Activated naive CD8-positive, alpha-beta T cell (primary cell): Measurements from ENCODE around the gene MSANTD1.

Experiments used
- H3K27ac Mint-ChIP-seq: one replicate; pipeline ENCODE4 v1.8.0; 2021; ENCODE audit warnings: mixed read lengths
- H3K27me3 Mint-ChIP-seq: one replicate; pipeline ENCODE4 v1.8.0; 2021; ENCODE audit warnings: mixed read lengths
- H3K36me3 Mint-ChIP-seq: one replicate; pipeline ENCODE4 v1.8.0; 2021; ENCODE audit warnings: mixed read lengths
- H3K4me1 Mint-ChIP-seq: one replicate; pipeline ENCODE4 v1.8.0; 2021; ENCODE audit warnings: low read depth, mixed read lengths
- H3K4me3 Mint-ChIP-seq: one replicate; pipeline ENCODE4 v1.8.0; 2021; ENCODE audit warnings: mild to moderate bottlenecking, mixed read lengths
- H3K9me3 Mint-ChIP-seq: one replicate; pipeline ENCODE4 v1.8.0; 2021; ENCODE audit warnings: low read depth, mixed read lengths

Gene MSANTD1

DNA sequence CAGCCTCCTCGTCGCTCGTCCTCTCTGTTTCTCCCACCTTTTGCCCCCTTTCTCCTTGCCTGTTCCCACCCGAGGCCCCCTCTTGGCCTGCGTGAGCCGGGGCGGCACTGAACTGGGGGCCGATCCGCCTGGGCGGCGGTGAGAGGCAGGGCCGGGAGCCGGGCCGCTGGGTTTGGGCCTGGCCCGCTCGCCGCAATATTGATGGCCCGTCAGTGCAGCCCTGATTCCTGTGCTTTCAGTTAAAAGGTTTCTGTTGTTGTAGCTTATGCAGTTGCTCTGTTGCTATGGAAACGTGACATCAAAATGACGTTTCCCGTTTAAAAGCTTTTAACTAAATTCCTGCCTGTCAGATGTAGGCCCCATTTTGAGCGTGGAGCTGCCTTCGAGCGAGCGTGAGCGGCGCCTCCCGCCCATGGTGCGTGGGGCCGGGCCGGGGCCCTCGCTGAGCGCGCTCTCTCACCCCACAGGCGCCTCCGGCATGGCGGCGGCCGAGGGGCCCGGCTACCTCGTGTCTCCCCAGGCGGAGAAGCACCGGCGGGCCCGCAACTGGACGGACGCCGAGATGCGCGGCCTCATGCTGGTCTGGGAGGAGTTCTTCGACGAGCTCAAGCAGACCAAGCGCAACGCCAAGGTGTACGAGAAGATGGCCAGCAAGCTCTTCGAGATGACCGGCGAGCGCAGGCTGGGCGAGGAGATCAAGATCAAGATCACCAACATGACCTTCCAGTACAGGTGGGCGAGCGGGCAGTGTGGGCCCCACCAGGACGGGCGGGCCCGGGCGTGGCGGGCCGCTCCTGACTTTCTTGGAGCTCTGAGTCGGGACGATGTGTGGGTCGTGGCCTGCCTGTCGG lies at the start of gene MSANTD1:
MSANTD1 (plus strand) TSS at position 349 of the 851 bp plus-strand sequence; CDS start at position 413, 64 bp downstream.
- Mint-ChIP-seq H3K27me3 (no peaks in the 10 kb centered on the region), H3K9me3 (no peaks in the 10 kb centered on the region), H3K4me1 (no peaks in the 10 kb centered on the region), H3K4me3 (no peak within 1 kb of the TSS), H3K36me3 (no peaks in the 10 kb centered on the region), H3K27ac (no peak within 1 kb of the TSS)

DNA sequence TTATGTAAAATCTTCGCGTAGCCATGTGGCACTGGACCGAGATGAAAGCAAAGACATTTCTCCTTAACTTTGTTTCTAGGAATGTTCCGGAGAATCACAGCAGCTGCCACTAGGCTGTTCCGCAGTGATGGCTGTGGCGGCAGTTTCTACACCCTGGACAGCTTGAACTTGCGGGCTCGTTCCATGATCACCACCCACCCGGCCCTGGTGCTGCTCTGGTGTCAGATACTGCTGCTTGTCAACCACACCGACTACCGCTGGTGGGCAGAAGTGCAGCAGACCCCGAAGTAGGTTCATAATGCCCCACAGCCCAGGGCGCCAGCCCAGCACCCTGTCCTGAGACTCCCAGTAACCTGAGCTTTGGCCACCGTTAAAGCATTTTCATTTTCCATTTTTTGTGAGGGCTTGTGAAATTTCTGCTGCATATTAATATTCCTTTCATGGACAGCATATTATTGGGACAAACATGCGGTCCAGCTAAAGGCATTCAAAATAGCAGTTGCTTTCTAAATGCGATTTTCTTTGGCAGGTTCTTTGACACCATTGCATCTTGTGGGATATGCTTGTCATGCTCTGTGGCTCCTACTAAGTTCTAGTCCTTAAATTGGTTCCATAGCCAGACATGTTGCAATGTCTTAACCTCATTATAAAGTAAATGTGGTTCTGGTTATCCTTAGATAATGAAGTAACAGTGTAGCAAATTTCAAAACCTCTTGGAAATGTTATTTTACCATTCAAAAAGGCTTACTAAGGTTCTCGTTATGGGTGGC lies 49.1 kb upstream of the MSANTD1 start:
- no peak overlapping the region for H3K27ac Mint-ChIP-seq
- H3K4me3 Mint-ChIP-seq, result no peak overlapping the region
- peaks cover 67% of the 10 kb centered on the region for H3K4me1 Mint-ChIP-seq
- H3K9me3 Mint-ChIP-seq, result no peaks in the 10 kb centered on the region
- no peaks in the 10 kb centered on the region for H3K36me3 Mint-ChIP-seq
- no peaks in the 10 kb centered on the region for H3K27me3 Mint-ChIP-seq

DNA sequence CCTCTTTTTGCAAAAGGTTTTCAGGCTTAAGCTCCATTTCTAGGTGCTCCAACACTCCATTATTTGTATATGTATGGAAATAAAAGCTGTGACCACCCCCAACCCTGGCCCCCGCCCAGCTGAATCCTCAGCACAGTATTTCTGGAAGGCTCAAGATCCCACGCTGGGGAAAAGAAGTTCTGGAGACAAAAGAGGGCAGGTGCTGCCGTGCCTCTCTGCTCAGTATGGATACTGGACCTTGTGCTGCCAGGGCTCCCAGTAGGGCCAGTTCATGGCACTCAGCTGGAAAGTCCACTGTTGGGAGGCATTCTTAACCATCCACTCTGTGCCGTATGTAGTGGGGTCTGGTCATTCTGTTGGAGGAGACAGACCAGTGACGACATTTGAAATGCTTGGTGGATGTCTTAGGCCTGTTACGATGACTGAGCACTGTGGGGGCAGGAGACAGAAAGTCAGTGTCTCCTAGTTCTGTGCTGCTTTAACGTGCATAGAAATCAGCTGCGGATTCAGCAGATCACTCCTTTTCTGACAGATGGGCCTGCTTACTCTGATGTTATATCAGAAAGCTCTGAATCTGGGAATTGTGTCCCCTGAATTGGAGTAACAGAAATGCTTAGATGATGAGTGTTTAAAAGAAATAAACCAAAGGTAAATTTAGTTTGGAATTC lies 48.4 kb upstream of the MSANTD1 start:
- Mint-ChIP-seq H3K36me3 (no peaks in the 10 kb centered on the region), H3K4me1 (peaks cover 60% of the 10 kb centered on the region), H3K9me3 (no peaks in the 10 kb centered on the region), H3K27ac (no peak overlapping the region), H3K27me3 (no peaks in the 10 kb centered on the region), H3K4me3 (no peak overlapping the region)

DNA sequence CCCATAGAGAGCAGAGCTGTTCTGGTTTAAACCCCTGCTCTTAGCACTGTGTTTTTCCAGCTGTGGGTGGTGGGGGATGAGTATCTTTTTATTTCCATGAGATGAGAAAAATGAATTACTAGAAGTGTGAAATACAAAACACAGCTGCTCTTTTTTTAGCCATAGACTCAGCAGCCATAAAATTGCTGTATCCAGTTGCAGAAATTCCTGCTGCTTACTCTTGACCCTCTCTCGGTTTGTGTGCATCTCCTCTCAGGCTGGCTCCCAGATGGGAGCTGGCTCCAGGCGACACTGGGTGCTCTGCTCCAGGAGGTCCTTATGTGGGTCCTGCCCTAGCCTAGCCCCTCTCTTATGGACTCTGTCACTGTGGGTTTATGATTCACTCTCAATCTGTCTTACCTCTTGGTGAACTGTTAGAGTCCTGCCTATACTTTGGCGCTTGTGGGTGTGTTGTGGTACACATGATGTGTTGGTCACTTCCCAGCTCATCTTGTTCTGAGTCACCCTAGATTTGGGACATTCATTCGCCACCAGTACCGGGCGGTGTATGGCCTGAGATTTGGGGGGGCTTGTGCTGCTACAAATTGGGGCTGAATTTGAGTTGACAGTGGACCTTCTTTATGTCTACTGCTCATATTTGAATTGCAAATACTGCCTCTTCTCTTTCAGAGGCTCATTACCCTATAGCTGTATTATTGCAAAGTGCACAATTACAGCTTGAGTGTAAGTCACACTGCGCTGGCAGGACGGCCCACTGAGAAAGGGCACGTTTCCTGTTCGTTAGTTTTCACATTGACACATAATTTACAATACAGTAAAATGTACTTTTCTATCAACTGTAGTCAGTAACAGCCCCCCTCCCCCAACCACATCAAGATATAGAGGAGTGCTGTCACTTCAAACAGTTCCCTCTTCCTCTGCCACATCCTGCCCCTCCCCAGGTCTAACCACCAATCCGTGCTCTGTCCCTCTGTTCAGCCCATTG lies 46.9 kb upstream of the MSANTD1 start:
- H3K36me3 Mint-ChIP-seq, result peaks cover 4% of the 10 kb centered on the region
- peaks cover 45% of the 10 kb centered on the region for H3K4me1 Mint-ChIP-seq
- no peaks in the 10 kb centered on the region for H3K27me3 Mint-ChIP-seq
- H3K27ac Mint-ChIP-seq, result peak overlapping the region; percentile 85
- H3K4me3 Mint-ChIP-seq, result peak overlapping the region; percentile 74
- no peaks in the 10 kb centered on the region for H3K9me3 Mint-ChIP-seq

DNA sequence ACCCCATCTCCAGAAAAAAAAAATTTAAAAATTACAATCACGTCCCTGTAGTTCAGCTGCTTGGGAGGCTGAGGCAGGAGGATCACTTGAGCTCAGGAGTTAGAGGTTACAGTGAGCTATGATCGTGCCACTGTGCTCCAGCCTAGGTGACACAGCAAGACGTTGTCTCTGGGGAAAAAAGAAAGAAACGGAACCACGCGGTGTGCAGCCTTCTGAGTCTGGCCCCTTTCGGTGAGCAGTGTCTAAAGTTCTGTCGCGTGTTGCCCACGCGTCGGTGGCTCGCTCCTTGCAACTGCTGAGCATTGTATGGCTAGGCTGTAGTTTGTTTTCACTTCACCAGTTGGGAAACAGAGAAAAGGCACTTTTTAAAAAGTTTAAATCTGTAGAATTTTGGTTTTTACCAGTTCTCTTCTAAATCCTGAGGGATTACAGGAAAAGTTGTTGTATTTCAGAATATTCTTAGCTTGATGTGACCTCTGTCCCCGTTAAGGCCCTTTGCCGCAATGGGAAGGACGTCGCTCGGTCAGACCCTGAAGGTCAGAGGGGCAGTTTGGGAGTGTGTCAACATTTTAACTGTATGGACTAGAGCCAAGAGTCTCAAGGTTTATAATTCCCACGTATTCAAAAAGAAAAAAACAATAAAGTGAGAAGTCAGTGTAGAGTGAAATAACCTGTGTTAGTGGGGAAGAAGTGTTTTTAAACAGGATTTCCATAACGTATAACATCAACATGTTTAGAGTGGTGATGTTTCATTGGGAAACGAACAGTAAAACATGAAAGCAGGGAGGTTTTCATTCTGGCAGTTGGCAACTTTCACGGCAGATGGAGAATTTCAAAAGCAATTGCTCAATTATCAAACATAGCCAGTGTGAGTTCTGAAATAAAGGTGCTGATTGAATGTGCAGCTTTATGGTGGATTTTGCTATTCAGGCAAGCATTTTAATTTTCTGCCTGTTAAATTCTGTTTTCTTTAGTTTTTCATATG lies 45.8 kb upstream of the MSANTD1 start:
- peak overlapping the region; percentile 74 for H3K4me3 Mint-ChIP-seq
- H3K36me3 Mint-ChIP-seq, result peaks cover 6% of the 10 kb centered on the region
- peaks cover 37% of the 10 kb centered on the region for H3K4me1 Mint-ChIP-seq
- H3K27ac Mint-ChIP-seq, result peak overlapping the region; percentile 85
- no peaks in the 10 kb centered on the region for H3K9me3 Mint-ChIP-seq
- no peaks in the 10 kb centered on the region for H3K27me3 Mint-ChIP-seq

DNA sequence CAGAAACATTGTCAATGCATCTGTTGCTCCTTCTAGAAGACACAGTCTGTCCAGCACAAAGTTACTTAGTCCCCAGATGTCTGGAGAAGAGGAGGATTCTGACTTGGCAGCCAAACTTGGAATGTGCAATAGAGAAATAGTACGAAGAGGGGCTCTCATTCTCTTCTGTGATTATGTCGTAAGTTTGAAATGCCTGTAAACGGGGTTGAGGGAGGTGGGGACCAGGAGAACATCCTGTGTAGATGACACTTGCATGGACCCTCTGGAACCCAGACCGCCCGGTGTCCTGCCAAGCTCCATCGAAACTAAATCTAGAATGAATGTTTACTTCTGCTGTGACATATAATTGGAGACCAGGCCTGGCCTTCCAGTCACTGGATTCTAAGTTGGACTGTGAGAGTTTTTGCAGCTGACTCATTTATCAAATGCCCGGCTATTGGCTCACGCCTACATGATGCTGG lies 45.0 kb upstream of the MSANTD1 start:
- Mint-ChIP-seq H3K36me3 (peaks cover 9% of the 10 kb centered on the region), H3K9me3 (no peaks in the 10 kb centered on the region), H3K4me1 (peaks cover 37% of the 10 kb centered on the region), H3K4me3 (no peak overlapping the region), H3K27me3 (no peaks in the 10 kb centered on the region), H3K27ac (no peak overlapping the region)

DNA sequence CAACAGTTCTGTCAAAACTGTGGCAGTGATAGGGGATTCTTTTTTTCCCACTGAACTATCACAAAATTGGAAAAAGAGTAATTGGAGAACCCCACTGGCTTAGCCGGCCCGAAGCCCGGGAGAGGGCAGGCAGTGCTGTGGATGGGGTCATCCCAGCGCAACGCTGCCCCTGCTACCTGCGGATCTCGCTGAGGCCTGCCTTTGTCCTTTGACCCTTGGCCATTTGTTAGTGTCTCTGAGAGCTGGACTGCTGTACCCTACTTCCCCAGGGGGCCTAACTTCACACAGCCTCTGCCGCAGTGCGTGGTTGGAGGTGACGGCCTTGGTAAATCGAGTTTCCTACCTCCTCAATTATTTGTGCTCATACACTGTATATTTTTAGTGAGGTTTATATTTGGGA lies 43.0 kb upstream of the MSANTD1 start:
- peaks cover 9% of the 10 kb centered on the region for H3K36me3 Mint-ChIP-seq
- H3K4me1 Mint-ChIP-seq, result peaks cover 28% of the 10 kb centered on the region
- H3K27ac Mint-ChIP-seq, result no peak overlapping the region
- no peak overlapping the region for H3K4me3 Mint-ChIP-seq
- H3K9me3 Mint-ChIP-seq, result no peaks in the 10 kb centered on the region
- H3K27me3 Mint-ChIP-seq, result no peaks in the 10 kb centered on the region

DNA sequence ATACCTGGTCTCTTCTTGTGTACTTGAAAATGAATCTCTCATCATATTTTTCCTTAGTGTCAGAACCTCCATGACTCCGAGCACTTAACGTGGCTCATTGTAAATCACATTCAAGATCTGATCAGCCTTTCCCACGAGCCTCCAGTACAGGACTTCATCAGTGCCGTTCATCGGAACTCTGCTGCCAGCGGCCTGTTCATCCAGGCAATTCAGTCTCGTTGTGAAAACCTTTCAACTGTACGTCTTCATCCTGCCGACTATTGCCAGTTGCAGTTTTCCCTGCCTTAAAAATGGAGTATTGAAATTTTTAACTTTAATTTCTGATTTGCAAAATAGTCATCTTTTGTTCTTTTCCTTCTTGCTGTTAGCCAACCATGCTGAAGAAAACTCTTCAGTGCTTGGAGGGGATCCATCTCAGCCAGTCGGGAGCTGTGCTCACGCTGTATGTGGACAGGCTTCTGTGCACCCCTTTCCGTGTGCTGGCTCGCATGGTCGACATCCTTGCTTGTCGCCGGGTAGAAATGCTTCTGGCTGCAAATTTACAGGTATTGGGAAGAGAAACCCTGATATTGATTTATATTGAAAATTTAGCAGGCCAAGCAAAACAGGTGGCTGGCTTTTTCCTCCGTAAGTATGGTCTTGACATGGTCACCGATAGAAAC lies 42.4 kb upstream of the MSANTD1 start:
- no peaks in the 10 kb centered on the region for H3K9me3 Mint-ChIP-seq
- no peak overlapping the region for H3K27ac Mint-ChIP-seq
- no peaks in the 10 kb centered on the region for H3K27me3 Mint-ChIP-seq
- peaks cover 9% of the 10 kb centered on the region for H3K36me3 Mint-ChIP-seq
- no peak overlapping the region for H3K4me3 Mint-ChIP-seq
- H3K4me1 Mint-ChIP-seq, result peaks cover 23% of the 10 kb centered on the region

DNA sequence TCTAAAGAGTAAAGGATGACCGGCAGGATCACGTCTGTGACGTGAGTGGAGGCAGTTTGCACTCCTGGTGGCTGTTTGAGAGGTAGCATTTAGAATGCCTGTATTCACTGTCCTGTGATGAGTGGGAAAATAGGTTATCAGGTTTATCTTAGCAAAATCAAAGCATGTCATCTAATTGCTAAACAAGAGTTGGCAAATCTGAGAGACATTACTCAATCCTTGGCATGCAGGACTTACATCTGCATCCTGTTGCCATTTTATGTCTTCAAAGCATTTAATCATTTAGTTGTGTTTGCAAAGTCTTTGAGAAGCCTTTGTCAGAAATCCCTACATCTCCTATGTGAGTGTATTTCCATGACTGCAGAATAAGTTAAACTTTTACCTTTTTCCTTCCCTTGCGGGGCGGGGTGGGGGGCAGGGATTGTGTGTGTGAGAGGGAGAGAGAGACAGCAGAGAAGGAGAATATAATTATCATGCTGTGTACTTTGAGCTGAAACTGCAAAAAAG lies 41.4 kb upstream of the MSANTD1 start:
- Mint-ChIP-seq H3K36me3 (peaks cover 9% of the 10 kb centered on the region), H3K27ac (no peak overlapping the region), H3K4me3 (no peak overlapping the region), H3K4me1 (peaks cover 13% of the 10 kb centered on the region), H3K9me3 (no peaks in the 10 kb centered on the region), H3K27me3 (no peaks in the 10 kb centered on the region)

DNA sequence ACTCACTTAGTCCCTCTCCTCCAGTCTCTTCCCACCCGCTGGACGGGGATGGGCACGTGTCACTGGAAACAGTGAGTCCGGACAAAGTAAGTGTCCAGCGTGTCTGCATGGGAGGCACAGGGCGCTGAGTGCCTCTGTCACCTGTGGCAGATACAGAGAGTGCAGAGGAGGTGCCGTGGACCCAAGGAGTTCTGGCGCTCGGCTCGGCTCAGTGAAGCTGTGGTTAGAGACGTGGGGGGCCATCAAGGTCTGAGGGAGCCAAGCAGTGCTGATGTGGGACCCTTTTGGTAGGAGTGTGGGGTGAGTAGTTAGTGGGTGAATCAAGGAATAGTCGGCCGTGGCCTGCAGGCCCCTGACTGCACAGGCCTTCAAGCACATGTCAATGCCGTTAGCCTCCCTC lies 40.1 kb upstream of the MSANTD1 start:
- Mint-ChIP-seq H3K36me3 (peaks cover 9% of the 10 kb centered on the region), H3K4me3 (no peak overlapping the region), H3K27me3 (no peaks in the 10 kb centered on the region), H3K27ac (no peak overlapping the region), H3K9me3 (no peaks in the 10 kb centered on the region), H3K4me1 (peaks cover 2% of the 10 kb centered on the region)

DNA sequence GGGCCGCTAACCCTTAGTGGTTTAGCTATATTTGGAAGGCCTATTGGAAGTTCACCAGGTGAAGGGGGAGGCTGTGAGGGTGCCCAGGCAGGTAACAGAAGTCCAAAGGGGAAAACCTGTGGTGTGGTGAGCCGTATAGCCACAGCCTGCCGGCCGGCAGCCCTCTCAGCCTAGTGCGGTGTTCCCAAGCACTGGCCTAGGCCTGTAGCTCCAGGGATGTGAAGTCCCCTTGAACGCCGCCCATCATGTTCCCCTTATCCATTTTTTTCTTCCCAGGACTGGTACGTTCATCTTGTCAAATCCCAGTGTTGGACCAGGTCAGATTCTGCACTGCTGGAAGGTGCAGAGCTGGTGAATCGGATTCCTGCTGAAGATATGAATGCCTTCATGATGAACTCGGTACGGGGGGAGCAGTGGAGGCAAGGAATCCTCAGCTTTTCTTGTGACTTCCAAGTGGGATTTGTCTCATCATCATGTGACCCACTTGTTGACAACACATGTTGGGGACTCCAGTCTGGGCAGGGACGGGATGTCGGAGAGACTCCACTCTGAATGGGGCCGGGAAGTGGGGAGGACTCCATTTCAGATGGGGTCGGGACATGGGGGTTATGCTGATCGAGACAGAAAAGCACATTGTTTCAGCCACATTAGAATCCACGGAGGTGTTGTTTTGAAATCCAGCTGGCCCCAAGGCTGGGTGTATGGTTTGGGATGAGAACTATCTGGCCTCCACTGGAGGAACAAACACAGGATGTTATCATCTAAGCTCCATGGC lies 39.2 kb upstream of the MSANTD1 start:
- H3K4me3 Mint-ChIP-seq, result no peak overlapping the region
- H3K27ac Mint-ChIP-seq, result no peak overlapping the region
- no peaks in the 10 kb centered on the region for H3K27me3 Mint-ChIP-seq
- H3K9me3 Mint-ChIP-seq, result no peaks in the 10 kb centered on the region
- no peaks in the 10 kb centered on the region for H3K4me1 Mint-ChIP-seq
- peaks cover 11% of the 10 kb centered on the region for H3K36me3 Mint-ChIP-seq

DNA sequence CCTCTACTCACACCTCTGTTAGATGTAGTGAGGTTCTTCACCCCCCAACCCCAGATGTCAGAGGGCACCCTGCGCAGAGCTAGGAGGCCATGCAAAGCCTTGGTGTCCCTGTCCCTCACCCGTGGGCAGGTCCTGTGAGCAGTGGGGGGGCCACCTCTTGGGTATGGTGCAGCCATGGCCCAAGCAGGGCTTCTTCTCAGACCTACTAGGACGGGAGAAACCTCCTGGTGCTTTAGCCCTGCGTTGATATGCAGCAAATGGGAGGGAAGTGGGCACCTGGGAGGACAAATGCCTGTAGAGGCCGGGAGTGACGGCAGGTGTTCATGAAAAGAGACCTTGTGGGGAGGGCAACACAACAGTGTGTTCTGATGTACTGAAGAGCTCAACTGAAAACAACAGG lies 38.5 kb upstream of the MSANTD1 start:
- H3K9me3 Mint-ChIP-seq, result no peaks in the 10 kb centered on the region
- H3K4me1 Mint-ChIP-seq, result no peaks in the 10 kb centered on the region
- H3K36me3 Mint-ChIP-seq, result peaks cover 14% of the 10 kb centered on the region
- no peaks in the 10 kb centered on the region for H3K27me3 Mint-ChIP-seq
- H3K4me3 Mint-ChIP-seq, result no peak overlapping the region
- no peak overlapping the region for H3K27ac Mint-ChIP-seq
